SJCRH30 (cell line): ENCODE measurements around the gene WARS2. TPM values are rescaled to one million over a fixed set of nuclear protein-coding genes. Genes with fewer than 3 reads are reported as not detected.

Experiments used
- DNase-seq, 2 experiments: peaks; one replicate each; pipeline ENCODE4 v3.0.0-alpha.2; 2015 to 2020
- H3K27ac ChIP-seq: fragments of 250-450 bp; sonication (Bioruptor Pico); 2 replicates; pipeline ENCODE4 v1.5.1; 2020; ENCODE audit warnings: mild to moderate bottlenecking, moderate library complexity
- H3K27me3 ChIP-seq: fragments of 250-450 bp; sonication (Bioruptor Pico); 2 replicates; pipeline ENCODE4 v1.5.1; 2020; ENCODE audit warnings: mild to moderate bottlenecking, moderate library complexity
- H3K36me3 ChIP-seq: fragments of 250-450 bp; sonication (Bioruptor Pico); 2 replicates; pipeline ENCODE4 v1.5.1; 2020; ENCODE audit warnings: mild to moderate bottlenecking, moderate library complexity
- H3K4me1 ChIP-seq: fragments of 250-450 bp; sonication (Bioruptor Pico); 2 replicates; pipeline ENCODE4 v1.5.1; 2020; ENCODE audit warnings: mild to moderate bottlenecking, moderate library complexity
- H3K4me3 ChIP-seq: fragments of 250-450 bp; sonication (Bioruptor Pico); 2 replicates; pipeline ENCODE4 v1.5.1; 2020; ENCODE audit warnings: mild to moderate bottlenecking, moderate library complexity
- H3K9me3 ChIP-seq: fragments of 250-450 bp; sonication (Bioruptor Pico); replicated peaks from 2 replicates; pipeline ENCODE4 v1.5.1; 2020; ENCODE audit warnings: mild to moderate bottlenecking, moderate library complexity
- total RNA-seq: library from RNA; depleted of rRNA; stranded (reverse); fragments of >200 nt; shearing (Covaris generic); gene quantifications from 2 replicates; pipeline ENCODE4 v1.2.3, GENCODE V29; 2014

The WARS2 gene
- total RNA-seq, 1 experiment from 2014 or later = 24.5 TPM

- no peaks in the 10 kb centered on the region for H3K36me3 ChIP-seq
Measured at GRCh38 chr1:119010201-119010600, 130.3 kb downstream of the WARS2 start.

GRCh38 chr1:119009312-119009655 lies 131.2 kb downstream of the WARS2 start:
- DNase-seq = peak; percentile 34 to 63
- Histone ChIP-seq H3K9me3 (no peaks in the 10 kb centered on the region), H3K4me1 (peaks cover 11% of the 10 kb centered on the region), H3K27ac (peak overlapping the region; percentile 76), H3K36me3 (no peaks in the 10 kb centered on the region), H3K27me3 (no peaks in the 10 kb centered on the region), H3K4me3 (peak overlapping the region; percentile 40)

More at GRCh38 chr1:119010201-119010600, 130.3 kb downstream of the WARS2 start:
- Histone ChIP-seq H3K27ac (no peak overlapping the region), H3K27me3 (no peaks in the 10 kb centered on the region), H3K9me3 (no peaks in the 10 kb centered on the region; the same call in 1 of the 2 replicates), H3K4me3 (no peak overlapping the region), H3K4me1 (peaks cover 11% of the 10 kb centered on the region)
- no peak for DNase-seq

GRCh38 chr1:119008483-119009311 lies 131.8 kb downstream of the WARS2 start:
- Histone ChIP-seq H3K27me3 (no peaks in the 10 kb centered on the region), H3K36me3 (no peaks in the 10 kb centered on the region), H3K4me3 (peak overlapping the region; percentile 40), H3K4me1 (peaks cover 11% of the 10 kb centered on the region), H3K9me3 (no peaks in the 10 kb centered on the region), H3K27ac (peak overlapping the region; percentile 76)
- DNase-seq = peak; percentile 67 to 88

- Histone ChIP-seq H3K9me3 (no peaks in the 10 kb centered on the region), H3K27me3 (no peaks in the 10 kb centered on the region), H3K4me1 (peaks cover 11% of the 10 kb centered on the region), H3K27ac (peak overlapping the region; percentile 76), H3K4me3 (no peak overlapping the region), H3K36me3 (no peaks in the 10 kb centered on the region)
- no peak for DNase-seq
Measured at GRCh38 chr1:119007670-119008482, 132.6 kb downstream of the WARS2 start.

- H3K9me3 ChIP-seq = no peaks in the 10 kb centered on the region
- H3K27ac ChIP-seq = no peak overlapping the region
- no peak overlapping the region for H3K4me3 ChIP-seq
- H3K36me3 ChIP-seq = no peaks in the 10 kb centered on the region
- H3K4me1 ChIP-seq = peaks cover 11% of the 10 kb centered on the region
- DNase-seq = no peak
- H3K27me3 ChIP-seq = no peaks in the 10 kb centered on the region
Measured at GRCh38 chr1:119007339-119007669, 133.1 kb downstream of the WARS2 start.

GRCh38 chr1:119006406-119007279 lies 133.8 kb downstream of the WARS2 start:
- no peak for DNase-seq
- H3K9me3 ChIP-seq = no peaks in the 10 kb centered on the region
- H3K4me3 ChIP-seq = no peak overlapping the region
- H3K36me3 ChIP-seq = no peaks in the 10 kb centered on the region
- H3K4me1 ChIP-seq = peaks cover 11% of the 10 kb centered on the region
- H3K27me3 ChIP-seq = no peaks in the 10 kb centered on the region
- H3K27ac ChIP-seq = no peak overlapping the region

GRCh38 chr1:119005724-119006405 lies 134.6 kb downstream of the WARS2 start:
- H3K36me3 ChIP-seq = no peaks in the 10 kb centered on the region
- peaks cover 11% of the 10 kb centered on the region for H3K4me1 ChIP-seq
- H3K4me3 ChIP-seq = no peak overlapping the region
- H3K27ac ChIP-seq = no peak overlapping the region
- no peak for DNase-seq
- no peaks in the 10 kb centered on the region for H3K27me3 ChIP-seq
- H3K9me3 ChIP-seq = no peaks in the 10 kb centered on the region

- no peaks in the 10 kb centered on the region for H3K27me3 ChIP-seq
- no peaks in the 10 kb centered on the region for H3K9me3 ChIP-seq
- H3K36me3 ChIP-seq = no peaks in the 10 kb centered on the region
- H3K27ac ChIP-seq = no peak overlapping the region
- peaks cover 6% of the 10 kb centered on the region for H3K4me1 ChIP-seq
- no peak for DNase-seq
- no peak overlapping the region for H3K4me3 ChIP-seq
Measured at GRCh38 chr1:119004781-119005180, 135.7 kb downstream of the WARS2 start.

- no peak for DNase-seq
- Histone ChIP-seq H3K4me1 (no peaks in the 10 kb centered on the region), H3K36me3 (no peaks in the 10 kb centered on the region), H3K27me3 (no peaks in the 10 kb centered on the region), H3K27ac (no peak overlapping the region), H3K9me3 (no peaks in the 10 kb centered on the region), H3K4me3 (no peak overlapping the region)
Measured at GRCh38 chr1:119004129-119004527, 136.3 kb downstream of the WARS2 start.

GRCh38 chr1:119003413-119004128 lies 136.9 kb downstream of the WARS2 start:
- Histone ChIP-seq H3K4me1 (no peaks in the 10 kb centered on the region), H3K9me3 (no peaks in the 10 kb centered on the region), H3K27ac (no peak overlapping the region), H3K27me3 (no peaks in the 10 kb centered on the region), H3K4me3 (no peak overlapping the region), H3K36me3 (no peaks in the 10 kb centered on the region)
- no peak for DNase-seq

- no peak overlapping the region for H3K27ac ChIP-seq
- H3K27me3 ChIP-seq = no peaks in the 10 kb centered on the region
- DNase-seq = no peak
- H3K9me3 ChIP-seq = no peaks in the 10 kb centered on the region
- no peak overlapping the region for H3K4me3 ChIP-seq
- no peaks in the 10 kb centered on the region for H3K36me3 ChIP-seq
- H3K4me1 ChIP-seq = no peaks in the 10 kb centered on the region
Measured at GRCh38 chr1:119002028-119002686, 138.3 kb downstream of the WARS2 start.

- no peak for DNase-seq
- H3K27me3 ChIP-seq = no peaks in the 10 kb centered on the region
- no peaks in the 10 kb centered on the region for H3K36me3 ChIP-seq
- no peak overlapping the region for H3K27ac ChIP-seq
- H3K4me3 ChIP-seq = no peak overlapping the region
- no peaks in the 10 kb centered on the region for H3K4me1 ChIP-seq
- no peaks in the 10 kb centered on the region for H3K9me3 ChIP-seq
Measured at GRCh38 chr1:119001181-119002027, 139.0 kb downstream of the WARS2 start.
